Endothelial cell of umbilical vein (primary cell): ENCODE data around the gene RBMS3. TPM values are rescaled to one million over a fixed set of nuclear protein-coding genes. Genes with fewer than 3 reads are reported as not detected.

Experiments used
- BruUV-seq: library from RNA; stranded (reverse); fragments of 400-500 nt; replicated peaks from 2 replicates; lab custom pipeline; 2021; lab: Mats Ljungman, UMichigan
- CTCF ChIA-PET: fragments of 300-600, 350-600 bp; sonication (Branson Sonifier 250); formaldehyde crosslinking; loops from one replicate; lab custom pipeline; 2021; ENCODE audit warnings: antibody characterized with exemption, inconsistent platforms; lab: Charles Lee
- POLR2A ChIA-PET: fragments of 300-600, 350-600 bp; sonication (Branson Sonifier 250); formaldehyde crosslinking; loops from one replicate; lab custom pipeline; 2021; ENCODE audit warnings: antibody characterized with exemption, inconsistent platforms; lab: Charles Lee
- DNase-seq: peaks from one replicate; pipeline ENCODE4 v3.0.0-alpha.2; 2011; ENCODE audit warnings: low read depth, low spot score
- FAIRE-seq: peaks from 2 replicates; lab custom pipeline; 2011; peaks lifted over from hg19 to GRCh38; lab: Jason Lieb, UNC
- H2AFZ ChIP-seq: 2 replicates; pipeline ENCODE4 v1.6.0; 2012; ENCODE audit warnings: low read depth, low read length, control low read depth, inconsistent platforms
- H3K27ac ChIP-seq: 2 replicates; pipeline ENCODE4 v1.5.1; 2011; ENCODE audit warnings: low read depth, mild to moderate bottlenecking, control low read depth, low read length, moderate library complexity; ENCODE audit not compliant: insufficient read depth
- H3K27me3 ChIP-seq, 2 experiments: 2 replicates each; pipeline versions ENCODE4 v1.6.0 to v1.6.1; 2011; ENCODE audit warnings: low read length in 2 of 2, mixed read lengths in 1 of 2; ENCODE audit not compliant: control insufficient read depth in 2 of 2, insufficient read depth in 2 of 2
- H3K36me3 ChIP-seq, 2 experiments: 2 replicates in 1 of 2; 3 replicates in 1 of 2; pipeline ENCODE4 v1.5.1; 2011; ENCODE audit warnings: low read length in 2 of 2, mild to moderate bottlenecking in 1 of 2, moderate library complexity in 1 of 2; ENCODE audit not compliant: control insufficient read depth in 2 of 2, insufficient read depth in 2 of 2; ENCODE audit errors: extremely low read depth in 1 of 2
- H3K4me1 ChIP-seq: 3 replicates; pipeline ENCODE4 v1.5.1; 2011; ENCODE audit warnings: mild to moderate bottlenecking, low read length; ENCODE audit not compliant: control insufficient read depth, insufficient read depth; ENCODE audit errors: extremely low read depth
- H3K4me2 ChIP-seq: 2 replicates; pipeline ENCODE4 v1.6.1; 2011; ENCODE audit warnings: low read length, control low read depth, mixed read lengths; ENCODE audit not compliant: insufficient read depth
- H3K4me3 ChIP-seq, 3 experiments: fragments of 200-600 bp in 1 of 3; sonication (generic), shearing (Covaris generic) in 1 of 3; replicated peaks in 1 of 3; 2 replicates each; pipeline ENCODE4 v1.5.1; 2011 to 2016; ENCODE audit warnings: control low read depth in 3 of 3, low read length in 3 of 3, mild to moderate bottlenecking in 2 of 3, inconsistent platforms in 1 of 3, low read depth in 1 of 3, moderate library complexity in 1 of 3; ENCODE audit not compliant: insufficient read depth in 1 of 3
- H3K79me2 ChIP-seq: 2 replicates; pipeline ENCODE4 v1.6.0; 2012; ENCODE audit warnings: low read length, inconsistent platforms; ENCODE audit not compliant: control insufficient read depth, insufficient read depth
- H3K9ac ChIP-seq: replicated peaks from 2 replicates; pipeline ENCODE3; 2011; ENCODE audit warnings: low read length, control low read depth; ENCODE audit not compliant: insufficient read depth; ENCODE audit errors: extremely low read depth
- H3K9me1 ChIP-seq: replicated peaks from 3 replicates; pipeline ENCODE4 v1.6.0; 2011; ENCODE audit warnings: mild to moderate bottlenecking, low read length; ENCODE audit not compliant: control insufficient read depth, insufficient read depth; ENCODE audit errors: extremely low read depth
- H3K9me3 ChIP-seq: replicated peaks from 2 replicates; pipeline ENCODE4 v1.5.1; 2012; ENCODE audit warnings: low read length, inconsistent platforms; ENCODE audit not compliant: control insufficient read depth, insufficient read depth
- H4K20me1 ChIP-seq: replicated peaks from 2 replicates; pipeline ENCODE3; 2011; ENCODE audit warnings: mild to moderate bottlenecking, low read length; ENCODE audit not compliant: control insufficient read depth, insufficient read depth; ENCODE audit errors: extremely low read depth
- CTCF ChIP-seq, 2 donors: IDR thresholded peaks; 1 replicate in 1 of 2; 2 replicates in 1 of 2; pipeline ENCODE4 v1.5.1; 2011; ENCODE audit warnings: low read length in 2 of 2, mild to moderate bottlenecking in 2 of 2, moderate library complexity in 2 of 2, control low read depth in 1 of 2, inconsistent platforms in 1 of 2, low read depth in 1 of 2; ENCODE audit not compliant: insufficient read depth in 1 of 2; ENCODE audit errors: extremely low read depth in 1 of 2
- EZH2 ChIP-seq: IDR thresholded peaks from 2 replicates; pipeline ENCODE4 v1.6.1; 2012; ENCODE audit warnings: borderline replicate concordance, low read depth, mild to moderate bottlenecking, moderate library complexity, low read length, inconsistent platforms; ENCODE audit not compliant: severe bottlenecking
- FOS ChIP-seq: IDR thresholded peaks from 2 replicates; pipeline ENCODE4 v1.6.1; 2011; ENCODE audit warnings: mild to moderate bottlenecking, low read length, moderate library complexity, borderline replicate concordance; ENCODE audit not compliant: insufficient read depth
- GATA2 ChIP-seq: IDR thresholded peaks from 2 replicates; pipeline ENCODE4 v1.7.0; 2011; ENCODE audit warnings: low read depth, mild to moderate bottlenecking, moderate library complexity, mixed read lengths, low read length; ENCODE audit not compliant: insufficient read length, insufficient read depth
- JUN ChIP-seq: IDR thresholded peaks from 2 replicates; pipeline ENCODE4 v1.6.1; 2011; ENCODE audit warnings: borderline replicate concordance, low read depth; ENCODE audit not compliant: insufficient read length, insufficient read depth
- MYC ChIP-seq: IDR thresholded peaks from one replicate; pipeline ENCODE4 v1.6.1; 2011; ENCODE audit warnings: mild to moderate bottlenecking, low read depth, low read length
- POLR2A ChIP-seq: IDR thresholded peaks from 2 replicates; pipeline ENCODE4 v1.6.1; 2012; ENCODE audit warnings: low read depth, mild to moderate bottlenecking, control low read depth, low read length
- POLR2AphosphoS5 ChIP-seq: IDR thresholded peaks from 2 replicates; pipeline ENCODE4 v1.6.1; 2012; ENCODE audit warnings: low read depth, mild to moderate bottlenecking, control low read depth, low read length, moderate library complexity; ENCODE audit not compliant: insufficient read depth
- dilution Hi-C: fragments of 300-500 bp; cut with MboI; formaldehyde crosslinking; loops from one replicate; pipeline ENCODE4 v1.15.0; 2019; ENCODE audit warnings: low sequenced_read_pairs; ENCODE audit not compliant: extremely low pct_ligation_motif_present
- intact Hi-C: fragments of 100-400 bp; cut with micrococcal nuclease; formaldehyde crosslinking; loops from one replicate; pipeline ENCODE4 v1.10.0; 2022
- polyA plus RNA-seq, 4 experiments: library from polyadenylated mRNA; depleted of rRNA in 3 of 4; stranded (reverse) in 3 of 4; unstranded in 1 of 4; fragments of >200 nt; gene quantifications; 2 replicates each; pipeline versions ENCODE4 v1.2.1 to v1.2.3, GENCODE V29; 2011 to 2012; ENCODE audit warnings: missing spikeins in 1 of 4
- total RNA-seq: library from RNA; stranded (reverse); gene quantifications from 2 replicates; pipeline ENCODE4 v1.2.3, GENCODE V29; 2021
- TF ChIP-seq, protein P1 (sequence below): IDR thresholded peaks from 2 replicates; pipeline ENCODE4 v1.6.1; 2011; ENCODE audit not compliant: insufficient read depth, insufficient read length

Gene RBMS3
- total and polyA plus RNA-seq, 2 donors (not counting 3 experiments of a cell fraction or from before 2014, with no cell fraction given) = 13.6 to 42.3 TPM

DNA sequence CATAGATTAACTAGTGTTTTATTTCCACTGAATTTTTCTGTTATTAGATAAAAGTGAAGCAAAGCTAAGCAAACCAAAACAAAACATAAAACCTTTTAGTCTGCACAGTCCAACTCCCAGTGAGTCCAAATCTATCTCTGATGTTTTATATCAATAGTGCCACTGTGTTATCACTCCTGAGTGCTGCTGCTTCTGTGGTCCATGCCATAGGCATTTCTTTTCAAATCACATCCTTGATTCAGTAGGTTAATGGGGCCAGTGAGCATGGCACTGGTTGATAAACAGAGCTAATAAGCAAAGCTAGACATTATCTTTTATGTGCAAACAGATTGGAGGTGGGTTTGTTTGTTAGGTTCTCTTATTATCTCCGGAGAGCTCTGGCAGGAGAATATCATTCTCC lies 30.0 kb downstream of the RBMS3 start:
- no peaks in the 10 kb centered on the region for H3K9me1 ChIP-seq
- no peaks in the 10 kb centered on the region for H3K9me3 ChIP-seq
- dilution Hi-C loops = no loop called here
- BruUV-seq = no TSS peak
- no peak overlapping the region for H3K4me3 ChIP-seq
- no peak for FAIRE-seq
- no peak for DNase-seq
- H2AFZ ChIP-seq = no peak overlapping the region
- CTCF ChIA-PET = no interaction called here
- no peaks in the 10 kb centered on the region for H3K27me3 ChIP-seq
- H3K36me3 ChIP-seq = no peaks in the 10 kb centered on the region
- peaks cover 57% of the 10 kb centered on the region for H3K79me2 ChIP-seq
- POLR2A ChIA-PET = no interaction called here
- TF ChIP-seq FOS (no peak), POLR2A (no peak), EZH2 (no peak), GATA2 (no peak), CTCF (IDR thresholded peaks at IDR 0.05; ENCODE audit: extremely low read depth in 1 of 2, insufficient read depth in 1 of 2, low read depth in 1 of 2, low read length in 2 of 2) (no peak), JUN (no peak), POLR2AphosphoS5 (no peak), MYC (no peak)
- TF ChIP-seq, protein P1, sequence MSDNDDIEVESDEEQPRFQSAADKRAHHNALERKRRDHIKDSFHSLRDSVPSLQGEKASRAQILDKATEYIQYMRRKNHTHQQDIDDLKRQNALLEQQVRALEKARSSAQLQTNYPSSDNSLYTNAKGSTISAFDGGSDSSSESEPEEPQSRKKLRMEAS = no peak
- no peak overlapping the region for H3K27ac ChIP-seq
- H4K20me1 ChIP-seq = peaks cover 5% of the 10 kb centered on the region
- H3K4me2 ChIP-seq = no peak overlapping the region
- intact Hi-C loops = no loop called here
- no peak overlapping the region for H3K9ac ChIP-seq
- no peaks in the 10 kb centered on the region for H3K4me1 ChIP-seq
